ENCODE data around the gene PTTG1IP.

The PTTG1IP gene

GRCh38 chr21:44898851-44899767 lies 25.6 kb upstream of the PTTG1IP start:
- no peak overlapping the region for H3K56ac ChIP-seq (ENCODE audit: low read length)
- no peak overlapping the region for H2BK5ac ChIP-seq (ENCODE audit: low read length)
- DNase-seq, result no peak
- H2BK15ac ChIP-seq (replicated peaks; ENCODE audit: low read depth), result no peak overlapping the region
- H2BK120ac ChIP-seq (ENCODE audit: low read depth, low read length), result no peak overlapping the region
- WGBS (ENCODE audit: extremely low coverage, insufficient coverage, low lambda C conversion rate), result no CpG with 5 or more reads among the region's 49 CpGs
- no peaks in the 10 kb centered on the region for H3K4me1 ChIP-seq (ENCODE audit: control insufficient read depth, low read depth, low read length)
- H3K18ac ChIP-seq (ENCODE audit: low read length), result no peak overlapping the region
- H3K4me2 ChIP-seq (ENCODE audit: low read length), result no peak overlapping the region
- H3K27me3 ChIP-seq (ENCODE audit: insufficient read depth, low read length, poor library complexity), result no peaks in the 10 kb centered on the region
- H3K79me2 ChIP-seq (ENCODE audit: control insufficient read depth, insufficient read depth, low read length), result no peaks in the 10 kb centered on the region
- no peak overlapping the region for H2AK5ac ChIP-seq (ENCODE audit: low read length)
- no peak overlapping the region for H3K4ac ChIP-seq (ENCODE audit: low read depth, low read length)
- no peak overlapping the region for H4K5ac ChIP-seq (ENCODE audit: low read length)
- no peak overlapping the region for H4K8ac ChIP-seq (ENCODE audit: low read depth, low read length)
- H3K79me1 ChIP-seq (ENCODE audit: low read length), result no peaks in the 10 kb centered on the region
- H3K4me3 ChIP-seq (ENCODE audit: low read length), result no peak overlapping the region
- H3K27ac ChIP-seq (ENCODE audit: low read depth, low read length), result no peak overlapping the region
- no peak overlapping the region for H3K9ac ChIP-seq (ENCODE audit: low read length)
- no peaks in the 10 kb centered on the region for H3K36me3 ChIP-seq (ENCODE audit: control insufficient read depth, insufficient read depth, low read length)
- no peak overlapping the region for H3K23ac ChIP-seq (ENCODE audit: low read length)

- Histone ChIP-seq H3K27me3 (ENCODE audit: insufficient read depth, low read length, poor library complexity) (no peaks in the 10 kb centered on the region), H3K79me1 (ENCODE audit: low read length) (no peaks in the 10 kb centered on the region), H3K23ac (ENCODE audit: low read length) (no peak overlapping the region), H3K79me2 (ENCODE audit: control insufficient read depth, insufficient read depth, low read length) (no peaks in the 10 kb centered on the region), H3K4me3 (ENCODE audit: low read length) (no peak overlapping the region), H3K9ac (ENCODE audit: low read length) (no peak overlapping the region), H3K4me2 (ENCODE audit: low read length) (no peak overlapping the region), H2BK120ac (ENCODE audit: low read depth, low read length) (no peak overlapping the region), H3K36me3 (ENCODE audit: control insufficient read depth, insufficient read depth, low read length) (no peaks in the 10 kb centered on the region), H2AK5ac (ENCODE audit: low read length) (no peak overlapping the region), H3K4ac (ENCODE audit: low read depth, low read length) (no peak overlapping the region), H3K56ac (ENCODE audit: low read length) (no peak overlapping the region), H3K18ac (ENCODE audit: low read length) (no peak overlapping the region), H3K27ac (ENCODE audit: low read depth, low read length) (no peak overlapping the region), H3K4me1 (ENCODE audit: control insufficient read depth, low read depth, low read length) (no peaks in the 10 kb centered on the region), H2BK15ac (replicated peaks; ENCODE audit: low read depth) (no peak overlapping the region), H2BK5ac (ENCODE audit: low read length) (no peak overlapping the region), H4K8ac (ENCODE audit: low read depth, low read length) (no peak overlapping the region), H4K5ac (ENCODE audit: low read length) (no peak overlapping the region)
- no peak for DNase-seq
- no CpG with 5 or more reads among the region's 13 CpGs for WGBS (ENCODE audit: extremely low coverage, insufficient coverage, low lambda C conversion rate)
Observed at GRCh38 chr21:44898011-44898488, 24.6 kb upstream of the PTTG1IP start.

GRCh38 chr21:44897326-44898010 lies 24.0 kb upstream of the PTTG1IP start:
- H2BK5ac ChIP-seq (ENCODE audit: low read length), result no peak overlapping the region
- H2BK120ac ChIP-seq (ENCODE audit: low read depth, low read length), result no peak overlapping the region
- no peak overlapping the region for H3K4me2 ChIP-seq (ENCODE audit: low read length)
- H4K5ac ChIP-seq (ENCODE audit: low read length), result no peak overlapping the region
- H2AK5ac ChIP-seq (ENCODE audit: low read length), result no peak overlapping the region
- no peak overlapping the region for H3K23ac ChIP-seq (ENCODE audit: low read length)
- WGBS (ENCODE audit: extremely low coverage, insufficient coverage, low lambda C conversion rate), result no CpG with 5 or more reads among the region's 21 CpGs
- H3K4me1 ChIP-seq (ENCODE audit: control insufficient read depth, low read depth, low read length), result no peaks in the 10 kb centered on the region
- H3K27ac ChIP-seq (ENCODE audit: low read depth, low read length), result no peak overlapping the region
- H3K18ac ChIP-seq (ENCODE audit: low read length), result no peak overlapping the region
- H3K79me2 ChIP-seq (ENCODE audit: control insufficient read depth, insufficient read depth, low read length), result no peaks in the 10 kb centered on the region
- H3K4ac ChIP-seq (ENCODE audit: low read depth, low read length), result no peak overlapping the region
- no peak overlapping the region for H3K9ac ChIP-seq (ENCODE audit: low read length)
- no peak overlapping the region for H4K8ac ChIP-seq (ENCODE audit: low read depth, low read length)
- no peaks in the 10 kb centered on the region for H3K36me3 ChIP-seq (ENCODE audit: control insufficient read depth, insufficient read depth, low read length)
- no peak overlapping the region for H3K56ac ChIP-seq (ENCODE audit: low read length)
- no peaks in the 10 kb centered on the region for H3K27me3 ChIP-seq (ENCODE audit: insufficient read depth, low read length, poor library complexity)
- no peak overlapping the region for H3K4me3 ChIP-seq (ENCODE audit: low read length)
- no peaks in the 10 kb centered on the region for H3K79me1 ChIP-seq (ENCODE audit: low read length)
- H2BK15ac ChIP-seq (replicated peaks; ENCODE audit: low read depth), result no peak overlapping the region
- peak; percentile 56 for DNase-seq

DNA sequence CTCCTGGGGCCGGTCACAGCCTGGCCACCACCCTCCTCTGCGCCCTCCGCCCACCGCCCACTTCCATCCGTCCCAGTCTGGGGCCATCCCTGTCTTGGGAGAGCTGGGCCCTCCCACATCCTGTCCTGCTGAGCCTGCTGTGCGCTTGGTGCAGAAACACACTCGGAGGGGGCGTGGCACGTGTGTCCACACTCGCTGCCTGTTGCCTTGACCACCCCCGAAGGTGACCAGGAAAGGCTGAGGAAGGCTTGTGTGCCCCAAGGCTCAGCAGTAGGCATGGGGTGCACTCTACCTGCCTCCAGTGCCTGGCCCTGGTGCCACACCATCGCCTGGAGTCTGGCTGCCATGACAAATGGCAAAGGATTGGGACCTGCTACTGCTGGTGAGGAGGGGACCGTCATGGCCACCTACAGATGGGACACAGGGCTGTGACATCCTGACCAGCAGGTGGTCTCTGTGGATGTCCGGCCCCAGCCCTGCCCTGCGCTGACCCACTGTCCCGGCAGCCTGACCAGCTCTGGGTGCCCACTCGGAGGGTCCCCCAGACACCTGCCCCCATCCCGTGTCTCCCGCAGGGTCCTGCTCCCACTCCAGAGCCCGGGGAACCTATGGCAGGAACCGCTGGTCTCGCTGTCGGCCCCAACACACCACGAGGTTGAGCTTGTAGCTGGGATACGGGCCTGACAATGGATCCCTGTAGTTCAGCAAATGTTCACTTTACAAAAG lies 23.2 kb upstream of the PTTG1IP start:
- no peak overlapping the region for H4K8ac ChIP-seq (ENCODE audit: low read depth, low read length)
- no peaks in the 10 kb centered on the region for H3K36me3 ChIP-seq (ENCODE audit: control insufficient read depth, insufficient read depth, low read length)
- H3K4ac ChIP-seq (ENCODE audit: low read depth, low read length), result no peak overlapping the region
- no CpG with 5 or more reads among the region's 25 CpGs for WGBS (ENCODE audit: extremely low coverage, insufficient coverage, low lambda C conversion rate)
- H3K4me2 ChIP-seq (ENCODE audit: low read length), result no peak overlapping the region
- no peak overlapping the region for H3K23ac ChIP-seq (ENCODE audit: low read length)
- H3K9ac ChIP-seq (ENCODE audit: low read length), result no peak overlapping the region
- no peak overlapping the region for H3K27ac ChIP-seq (ENCODE audit: low read depth, low read length)
- H3K18ac ChIP-seq (ENCODE audit: low read length), result no peak overlapping the region
- no peak for DNase-seq
- H2BK15ac ChIP-seq (replicated peaks; ENCODE audit: low read depth), result no peak overlapping the region
- H3K56ac ChIP-seq (ENCODE audit: low read length), result no peak overlapping the region
- H2BK5ac ChIP-seq (ENCODE audit: low read length), result no peak overlapping the region
- no peak overlapping the region for H3K4me3 ChIP-seq (ENCODE audit: low read length)
- no peaks in the 10 kb centered on the region for H3K27me3 ChIP-seq (ENCODE audit: insufficient read depth, low read length, poor library complexity)
- no peaks in the 10 kb centered on the region for H3K79me2 ChIP-seq (ENCODE audit: control insufficient read depth, insufficient read depth, low read length)
- H2AK5ac ChIP-seq (ENCODE audit: low read length), result no peak overlapping the region
- H3K79me1 ChIP-seq (ENCODE audit: low read length), result no peaks in the 10 kb centered on the region
- no peak overlapping the region for H2BK120ac ChIP-seq (ENCODE audit: low read depth, low read length)
- H3K4me1 ChIP-seq (ENCODE audit: control insufficient read depth, low read depth, low read length), result no peaks in the 10 kb centered on the region
- no peak overlapping the region for H4K5ac ChIP-seq (ENCODE audit: low read length)

DNA sequence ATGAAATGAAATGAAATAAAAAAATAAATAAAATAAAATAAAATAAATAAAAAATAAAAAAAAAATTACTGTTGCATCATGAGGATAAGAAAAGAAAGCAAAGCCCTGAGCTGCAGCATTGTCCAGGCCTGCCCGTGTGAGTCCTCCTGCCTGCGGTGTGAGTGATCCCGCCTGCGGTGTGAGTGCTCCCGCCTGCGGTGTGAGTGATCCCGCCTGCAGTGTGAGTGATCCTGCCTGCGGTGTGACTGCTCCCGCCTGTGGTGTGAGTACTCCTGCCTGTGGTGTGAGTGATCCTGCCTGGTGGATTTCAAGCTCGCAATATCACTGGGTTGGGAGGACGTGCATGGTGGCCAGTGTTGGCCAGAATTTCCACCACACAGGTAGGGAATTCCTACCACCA lies 22.4 kb upstream of the PTTG1IP start:
- H3K9ac ChIP-seq (ENCODE audit: low read length), result no peak overlapping the region
- WGBS (ENCODE audit: extremely low coverage, insufficient coverage, low lambda C conversion rate), result no CpG with 5 or more reads among the region's 11 CpGs
- H3K56ac ChIP-seq (ENCODE audit: low read length), result no peak overlapping the region
- no peak overlapping the region for H3K4ac ChIP-seq (ENCODE audit: low read depth, low read length)
- no peak overlapping the region for H3K23ac ChIP-seq (ENCODE audit: low read length)
- no peaks in the 10 kb centered on the region for H3K27me3 ChIP-seq (ENCODE audit: insufficient read depth, low read length, poor library complexity)
- no peaks in the 10 kb centered on the region for H3K79me1 ChIP-seq (ENCODE audit: low read length)
- no peak overlapping the region for H4K5ac ChIP-seq (ENCODE audit: low read length)
- no peak overlapping the region for H4K8ac ChIP-seq (ENCODE audit: low read depth, low read length)
- no peak overlapping the region for H3K27ac ChIP-seq (ENCODE audit: low read depth, low read length)
- no peak for DNase-seq
- no peak overlapping the region for H3K4me2 ChIP-seq (ENCODE audit: low read length)
- no peak overlapping the region for H2BK120ac ChIP-seq (ENCODE audit: low read depth, low read length)
- H2AK5ac ChIP-seq (ENCODE audit: low read length), result no peak overlapping the region
- H3K79me2 ChIP-seq (ENCODE audit: control insufficient read depth, insufficient read depth, low read length), result no peaks in the 10 kb centered on the region
- H3K36me3 ChIP-seq (ENCODE audit: control insufficient read depth, insufficient read depth, low read length), result no peaks in the 10 kb centered on the region
- H3K4me3 ChIP-seq (ENCODE audit: low read length), result no peak overlapping the region
- no peak overlapping the region for H2BK5ac ChIP-seq (ENCODE audit: low read length)
- no peaks in the 10 kb centered on the region for H3K4me1 ChIP-seq (ENCODE audit: control insufficient read depth, low read depth, low read length)
- H2BK15ac ChIP-seq (replicated peaks; ENCODE audit: low read depth), result no peak overlapping the region
- H3K18ac ChIP-seq (ENCODE audit: low read length), result no peak overlapping the region
